ENCODE results near the gene LOX. TPM values are rescaled to one million over a fixed set of nuclear protein-coding genes. Genes with fewer than 3 reads are reported as not detected.

LOX gene
- total and polyA plus RNA-seq, 9 of the 15 experiments (the other 6 are each of a cell fraction or from before 2014, with no cell fraction given) = 0.06 to 0.09 TPM; not detected in 7

GRCh38 chr5:122111460-122111859 lies 33.4 kb upstream of the LOX start:
- peak overlapping the region; percentile 85 for H2AFZ ChIP-seq (ENCODE audit: low read depth, low read length)
- ChIA-PET CTCF (ENCODE audit: low intra/inter-chr PET ratio) (no interaction called here), POLR2A (interaction anchor here (0.8 to 4.4 kb wide), 4 partner anchors 10 to 41 kb away, joined by 3 to 28 read pairs (median 12); no protein-coding TSS in a partner anchor)
- no peaks in the 10 kb centered on the region for H3K27me3 ChIP-seq (ENCODE audit: control insufficient read depth in 2 of 2, insufficient read depth in 2 of 2, low read length in 2 of 2)
- ATAC-seq (no peak), DNase-seq (ENCODE audit: extremely low read depth in 1 of 4, low spot score in 3 of 4) (peak in 1 of 4 experiments; percentile 18), FAIRE-seq (no peak)
- H3K27ac ChIP-seq (ENCODE audit: extremely low read depth, low read depth, low read length) = peak overlapping the region; percentile 98; the same call in 2 of the 3 replicates
- H3K36me3 ChIP-seq (ENCODE audit: control insufficient read depth, insufficient read depth, low read length) = no peaks in the 10 kb centered on the region
- BruUV-seq (replicated peaks) = no TSS peak
- 68% methylated on average over 5 of the region's 5 CpGs for WGBS (ENCODE audit: insufficient coverage, low coverage, missing lambda C conversion rate)
- no peak overlapping the region for H3K4me3 ChIP-seq
- no peaks in the 10 kb centered on the region for H4K20me1 ChIP-seq (replicated peaks; ENCODE audit: control insufficient read depth, insufficient read depth, low read length)
- in situ Hi-C loops (cut with MboI) (no loop called here), intact Hi-C loops (cut with micrococcal nuclease) (no loop called here)
- H3K79me2 ChIP-seq (ENCODE audit: control insufficient read depth, insufficient read depth, low read length) = no peaks in the 10 kb centered on the region
- no peak for TF ChIP-seq GABPB1 (CRISPR knock-in tag; IDR thresholded peaks at IDR 0.05)
- TF ChIP-seq ZKSCAN1 (IDR thresholded peaks at IDR 0.05; ENCODE audit: low read depth, low read length) = peak; percentile 54; the same call in 1 of the 2 replicates
- H3K9me1 ChIP-seq (ENCODE audit: control insufficient read depth, insufficient read depth, low read length) = no peaks in the 10 kb centered on the region
- peak overlapping the region; percentile 29 for H3K4me2 ChIP-seq (ENCODE audit: insufficient read depth, low read length)
- peak overlapping the region in 1 of 2 experiments; percentile 74; a peak in 1 of 4 replicates for H3K9ac ChIP-seq (ENCODE audit: insufficient read depth in 1 of 2, low read depth in 2 of 2, low read length in 2 of 2)
- no peaks in the 10 kb centered on the region for H3K9me3 ChIP-seq (replicated peaks; ENCODE audit: control insufficient read depth, insufficient read depth, low read depth, low read length)
- peaks cover 5 to 34% of the 10 kb centered on the region in 2 experiments; a peak in 4 of 5 replicates for H3K4me1 ChIP-seq (replicated peaks in 1 of 2; ENCODE audit: control insufficient read depth in 2 of 2, insufficient read depth in 2 of 2, low read length in 2 of 2)

GRCh38 chr5:122110987-122111386 lies 32.9 kb upstream of the LOX start:
- BruUV-seq (replicated peaks) = no TSS peak
- in situ Hi-C loops (cut with MboI) (no loop called here), intact Hi-C loops (cut with micrococcal nuclease) (no loop called here)
- Histone ChIP-seq H3K4me2 (ENCODE audit: insufficient read depth, low read length) (peak overlapping the region; percentile 5; the same call in 1 of the 2 replicates), H3K4me3 (no peak overlapping the region), H3K4me1 (replicated peaks in 1 of 2; ENCODE audit: control insufficient read depth in 2 of 2, insufficient read depth in 2 of 2, low read length in 2 of 2) (peaks cover 5 to 34% of the 10 kb centered on the region in 2 experiments; a peak in 4 of 5 replicates), H3K9ac (ENCODE audit: insufficient read depth in 1 of 2, low read depth in 2 of 2, low read length in 2 of 2) (peak overlapping the region in 1 of 2 experiments; percentile 16; a peak in 1 of 4 replicates), H3K79me2 (ENCODE audit: control insufficient read depth, insufficient read depth, low read length) (no peaks in the 10 kb centered on the region), H3K27ac (ENCODE audit: extremely low read depth, low read depth, low read length) (peak overlapping the region; percentile 98), H3K27me3 (ENCODE audit: control insufficient read depth in 2 of 2, insufficient read depth in 2 of 2, low read length in 2 of 2) (no peaks in the 10 kb centered on the region), H4K20me1 (replicated peaks; ENCODE audit: control insufficient read depth, insufficient read depth, low read length) (no peaks in the 10 kb centered on the region), H3K9me1 (ENCODE audit: control insufficient read depth, insufficient read depth, low read length) (no peaks in the 10 kb centered on the region), H3K36me3 (ENCODE audit: control insufficient read depth, insufficient read depth, low read length) (no peaks in the 10 kb centered on the region), H2AFZ (ENCODE audit: low read depth, low read length) (peak overlapping the region; percentile 85), H3K9me3 (replicated peaks; ENCODE audit: control insufficient read depth, insufficient read depth, low read depth, low read length) (no peaks in the 10 kb centered on the region)
- POLR2A ChIA-PET = interaction anchor here (0.8 to 4.4 kb wide), 3 partner anchors 9 to 40 kb away, joined by 3 to 28 read pairs (median 17); no protein-coding TSS in a partner anchor
- FAIRE-seq = peak; percentile 32
- no peak for DNase-seq (ENCODE audit: extremely low read depth in 1 of 4, low spot score in 3 of 4)
- WGBS (ENCODE audit: insufficient coverage, low coverage, missing lambda C conversion rate) = 25% methylated on average over 3 of the region's 3 CpGs
- CTCF ChIA-PET (ENCODE audit: low intra/inter-chr PET ratio) = no interaction called here
- ATAC-seq = no peak
- TF ChIP-seq RBM15 (IDR thresholded peaks at IDR 0.05; ENCODE audit: insufficient read depth, low read length) = no peak
- no peak for TF ChIP-seq RFX1 (IDR thresholded peaks at IDR 0.05)
- TF ChIP-seq, protein P1, sequence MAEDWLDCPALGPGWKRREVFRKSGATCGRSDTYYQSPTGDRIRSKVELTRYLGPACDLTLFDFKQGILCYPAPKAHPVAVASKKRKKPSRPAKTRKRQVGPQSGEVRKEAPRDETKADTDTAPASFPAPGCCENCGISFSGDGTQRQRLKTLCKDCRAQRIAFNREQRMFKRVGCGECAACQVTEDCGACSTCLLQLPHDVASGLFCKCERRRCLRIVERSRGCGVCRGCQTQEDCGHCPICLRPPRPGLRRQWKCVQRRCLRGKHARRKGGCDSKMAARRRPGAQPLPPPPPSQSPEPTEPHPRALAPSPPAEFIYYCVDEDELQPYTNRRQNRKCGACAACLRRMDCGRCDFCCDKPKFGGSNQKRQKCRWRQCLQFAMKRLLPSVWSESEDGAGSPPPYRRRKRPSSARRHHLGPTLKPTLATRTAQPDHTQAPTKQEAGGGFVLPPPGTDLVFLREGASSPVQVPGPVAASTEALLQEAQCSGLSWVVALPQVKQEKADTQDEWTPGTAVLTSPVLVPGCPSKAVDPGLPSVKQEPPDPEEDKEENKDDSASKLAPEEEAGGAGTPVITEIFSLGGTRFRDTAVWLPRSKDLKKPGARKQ (CRISPR knock-in tag; IDR thresholded peaks at IDR 0.05) = no peak
- no peak for TF ChIP-seq ZNF212 (CRISPR knock-in tag; IDR thresholded peaks at IDR 0.05)
- TF ChIP-seq CXXC5 (CRISPR knock-in tag; IDR thresholded peaks at IDR 0.05) = peak; percentile 19
- no peak for TF ChIP-seq NR2C1 (IDR thresholded peaks at IDR 0.05)
- TF ChIP-seq NR2C1 (tag; IDR thresholded peaks at IDR 0.05) = 0 out of 2 replicates have a peak, but pooled peaks have one; percentile 24
- no peak for TF ChIP-seq RUNX1 (IDR thresholded peaks at IDR 0.05; ENCODE audit: low read depth)
- peak; percentile 72; the same call in 1 of the 2 replicates for TF ChIP-seq DMBX1 (CRISPR knock-in tag; IDR thresholded peaks at IDR 0.05; ENCODE audit: borderline replicate concordance)
- TF ChIP-seq NELFE (IDR thresholded peaks at IDR 0.05; ENCODE audit: insufficient read depth, insufficient read length) = no peak
- no peak for TF ChIP-seq XRCC3 (IDR thresholded peaks at IDR 0.05)

Data from K562 (cell line).